NCI-H187 treated with DMSO at 0.1 percent for 48 hours (cell line): Measurements from ENCODE around the gene EPS8L3.
"Not testable (repeated sequence)": the region's sequence is repeated elsewhere in the genome, so short reads cannot be mapped to it uniquely, and the experiment has no call there.

Experiments used
- DNase-seq: peaks from one replicate; lab custom pipeline; 2025; lab: John Stamatoyannopoulos, UW

Gene EPS8L3

DNA sequence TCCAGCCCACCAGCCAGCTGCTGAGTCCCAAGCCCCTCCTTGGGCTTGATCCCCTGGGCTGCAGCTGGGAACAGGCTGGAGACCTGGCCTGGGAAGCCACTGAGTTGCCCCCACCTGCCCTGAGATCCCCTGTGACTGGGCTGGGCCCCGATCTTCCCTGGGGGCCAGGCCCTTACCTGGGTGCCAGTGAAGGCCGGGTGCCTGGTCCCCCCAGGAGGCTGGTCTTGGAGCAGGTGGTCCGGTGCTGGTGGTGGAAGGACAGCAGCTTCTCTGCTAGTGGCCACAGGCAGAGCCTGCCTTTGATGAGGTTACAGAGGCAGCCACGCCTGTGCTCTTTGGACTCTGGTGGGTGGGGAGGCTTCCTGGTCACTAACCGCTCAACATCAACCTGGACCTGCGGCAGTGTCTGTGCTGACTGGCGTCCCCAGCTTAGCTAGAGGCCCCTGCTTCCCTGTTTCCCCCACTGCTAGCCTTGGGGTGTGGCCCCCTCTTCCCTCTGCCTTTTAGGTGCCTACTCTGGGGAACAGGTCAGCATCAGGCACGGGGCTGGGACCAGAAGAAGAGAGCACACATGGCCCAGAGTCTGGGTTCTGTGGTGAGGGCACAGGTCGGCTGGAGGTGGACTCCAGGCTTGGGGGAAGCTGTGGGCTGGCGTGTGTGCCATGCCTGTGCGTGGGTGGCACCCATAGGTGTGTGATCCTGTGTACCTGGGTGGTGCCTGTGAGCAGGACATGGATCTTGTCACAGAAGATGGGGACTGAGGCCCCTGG lies at the start of gene EPS8L3:
TSS of gene EPS8L3 (minus strand) at position 278 of the 770 bp plus-strand sequence. CDS start 2,174 bp downstream, outside the sequence.
- DNase-seq: no peak

GRCh38 chr1:109812691-109813393 lies 49.1 kb upstream of the EPS8L3 start:
- DNase-seq: no peak

GRCh38 chr1:109808703-109809102 lies 45.0 kb upstream of the EPS8L3 start:
- DNase-seq: no peak

- no peak for DNase-seq
Observed at GRCh38 chr1:109807822-109808680, 44.3 kb upstream of the EPS8L3 start.

- DNase-seq: no peak
Observed at GRCh38 chr1:109807402-109807801, 43.7 kb upstream of the EPS8L3 start.

DNA sequence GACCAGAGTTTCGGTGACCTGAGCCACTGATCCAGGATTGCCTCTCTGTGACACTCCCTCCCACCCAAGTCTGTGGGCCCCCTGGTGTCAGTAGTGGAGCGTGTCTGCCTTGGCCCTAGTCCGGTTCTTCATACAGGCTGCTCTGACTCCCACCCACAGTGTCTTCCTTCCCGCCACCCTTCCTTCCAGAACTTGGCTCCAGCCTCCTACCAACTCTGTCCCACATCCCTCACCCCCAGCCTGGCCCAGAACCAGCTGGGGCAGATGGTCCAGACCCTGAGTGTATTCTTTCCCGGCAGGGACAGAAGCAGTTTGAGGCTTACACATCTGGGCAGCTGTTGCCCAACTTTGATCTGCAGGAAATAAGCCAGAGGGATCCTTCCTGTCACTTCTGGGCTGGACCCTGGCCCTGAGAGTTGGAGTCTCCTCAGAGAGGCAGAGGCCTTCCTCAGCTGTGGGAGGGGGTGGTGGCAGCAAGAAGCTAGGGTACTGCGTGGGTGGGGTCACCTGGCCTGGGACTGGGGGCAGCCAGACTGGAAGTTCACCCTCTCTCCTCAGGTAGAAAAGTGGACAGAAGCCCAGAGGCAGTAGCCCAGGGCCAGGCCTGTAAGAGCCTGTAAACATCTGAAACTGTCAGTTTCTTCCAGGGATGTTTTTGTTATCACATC lies 43.1 kb upstream of the EPS8L3 start:
- no peak for DNase-seq

- DNase-seq: no peak
Observed at GRCh38 chr1:109805486-109806165, 41.9 kb upstream of the EPS8L3 start.

DNA sequence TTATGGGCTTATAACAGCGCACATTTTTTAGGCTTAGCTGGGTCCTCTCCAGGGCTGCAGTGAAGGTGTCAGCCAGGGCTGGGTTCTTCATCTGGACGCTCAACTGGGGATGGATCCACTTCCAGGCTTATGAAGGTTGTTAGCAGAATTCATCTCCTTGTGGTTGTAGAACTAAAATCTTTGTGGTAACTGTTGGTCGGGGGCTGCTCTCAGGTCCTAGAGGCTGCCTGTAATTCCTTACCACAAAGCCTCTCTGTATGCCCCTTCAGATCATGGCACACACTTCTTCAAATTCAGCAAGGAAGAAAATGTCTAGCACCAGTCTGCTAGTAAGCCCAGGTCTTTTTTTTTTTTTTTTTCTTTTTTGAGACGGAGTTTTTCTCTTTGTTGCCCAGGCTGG lies 40.9 kb upstream of the EPS8L3 start:
- no peak for DNase-seq

- no peak for DNase-seq
Observed at GRCh38 chr1:109803901-109804331, 40.2 kb upstream of the EPS8L3 start.

- DNase-seq: no peak
Observed at GRCh38 chr1:109802901-109803561, 39.3 kb upstream of the EPS8L3 start.

DNA sequence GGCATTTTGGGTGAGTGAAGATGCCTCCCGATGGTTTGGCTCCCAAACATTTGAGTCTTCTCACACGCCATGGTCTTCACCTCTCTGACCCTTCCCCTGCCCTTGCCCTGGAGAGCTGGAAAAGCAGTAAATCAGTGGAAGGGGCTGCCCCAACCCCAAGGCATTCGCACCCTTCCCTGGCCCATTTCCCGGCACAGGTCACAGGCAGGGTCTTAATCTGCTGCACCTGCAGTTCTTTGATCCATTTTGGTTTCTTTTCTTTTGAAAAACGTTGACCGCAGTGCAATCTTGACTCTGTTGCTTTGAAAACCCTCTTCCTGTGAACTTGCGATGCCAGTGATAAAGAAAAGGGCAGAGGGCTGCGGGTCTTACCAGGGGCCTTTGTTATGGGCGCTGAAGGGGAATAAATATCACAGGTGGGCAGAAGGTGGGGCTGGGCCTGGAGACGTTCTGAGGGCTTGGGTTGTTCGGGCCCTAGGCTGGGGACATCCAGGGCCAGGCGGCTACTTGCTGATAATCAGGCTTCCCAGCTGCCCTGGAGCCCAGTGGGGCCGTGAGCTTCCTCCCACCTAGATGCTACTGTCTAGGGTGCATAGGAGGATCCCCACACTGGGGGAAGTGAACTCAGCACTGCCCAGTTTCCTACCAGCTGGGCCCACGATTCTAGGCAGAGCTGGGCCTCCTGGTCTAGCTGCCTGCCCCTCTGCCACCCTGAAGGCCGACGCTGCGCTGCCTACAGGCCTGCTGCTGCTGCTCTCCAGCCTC lies 38.6 kb upstream of the EPS8L3 start:
- no peak for DNase-seq

DNA sequence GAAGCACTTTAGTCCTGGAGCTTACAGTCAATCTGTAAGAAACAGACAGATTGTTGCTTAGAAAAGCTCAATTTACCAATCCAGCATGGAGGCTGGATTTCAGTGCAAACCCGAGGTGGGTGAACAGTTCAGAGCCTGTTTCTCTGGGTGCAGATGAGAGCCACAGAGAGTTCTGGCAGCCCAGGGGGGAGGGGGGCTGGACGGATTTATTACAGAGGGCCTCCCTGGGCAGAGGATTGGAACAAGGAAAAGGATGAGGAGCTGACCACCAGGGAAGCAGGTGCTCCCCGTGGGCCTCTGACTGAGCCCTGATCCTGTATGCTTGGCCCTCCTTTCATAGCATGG lies 38.0 kb upstream of the EPS8L3 start:
- no peak for DNase-seq

DNA sequence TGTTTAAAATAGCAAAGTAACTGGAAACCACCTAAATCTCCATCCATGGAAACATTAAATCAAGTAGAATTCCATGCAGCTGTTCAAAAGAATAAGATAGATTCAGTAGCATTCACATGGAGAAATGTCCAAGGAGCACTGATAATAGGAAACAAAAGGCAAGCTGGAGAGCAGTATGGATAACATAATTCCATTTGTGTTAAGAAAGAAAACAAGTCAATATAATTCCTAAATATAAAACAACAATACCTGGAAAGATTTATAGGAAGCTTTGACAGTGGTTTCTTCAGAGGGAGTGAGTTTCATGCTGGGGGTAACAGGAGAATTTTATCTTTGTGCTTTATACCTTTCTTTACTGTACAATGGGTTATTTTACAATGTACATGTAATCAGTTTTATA lies 36.6 kb upstream of the EPS8L3 start:
- DNase-seq: no peak

GRCh38 chr1:109799445-109799844 lies 35.7 kb upstream of the EPS8L3 start:
- no peak for DNase-seq

DNA sequence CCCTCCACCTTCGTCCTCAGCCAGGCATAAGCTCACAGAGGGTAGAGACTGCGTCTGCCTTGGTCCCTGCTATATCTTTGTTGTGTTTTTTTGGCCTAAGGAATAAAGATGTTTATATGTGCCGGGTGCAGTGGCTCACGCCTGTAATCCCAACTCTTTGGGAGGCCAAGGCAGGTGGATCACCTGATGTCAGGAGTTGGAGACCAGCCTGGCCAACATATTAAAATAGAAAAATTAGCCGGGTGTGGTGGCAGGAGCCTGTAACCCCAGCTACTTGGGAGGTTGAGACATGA lies 33.5 kb upstream of the EPS8L3 start:
- DNase-seq: not testable (repeated sequence)

DNA sequence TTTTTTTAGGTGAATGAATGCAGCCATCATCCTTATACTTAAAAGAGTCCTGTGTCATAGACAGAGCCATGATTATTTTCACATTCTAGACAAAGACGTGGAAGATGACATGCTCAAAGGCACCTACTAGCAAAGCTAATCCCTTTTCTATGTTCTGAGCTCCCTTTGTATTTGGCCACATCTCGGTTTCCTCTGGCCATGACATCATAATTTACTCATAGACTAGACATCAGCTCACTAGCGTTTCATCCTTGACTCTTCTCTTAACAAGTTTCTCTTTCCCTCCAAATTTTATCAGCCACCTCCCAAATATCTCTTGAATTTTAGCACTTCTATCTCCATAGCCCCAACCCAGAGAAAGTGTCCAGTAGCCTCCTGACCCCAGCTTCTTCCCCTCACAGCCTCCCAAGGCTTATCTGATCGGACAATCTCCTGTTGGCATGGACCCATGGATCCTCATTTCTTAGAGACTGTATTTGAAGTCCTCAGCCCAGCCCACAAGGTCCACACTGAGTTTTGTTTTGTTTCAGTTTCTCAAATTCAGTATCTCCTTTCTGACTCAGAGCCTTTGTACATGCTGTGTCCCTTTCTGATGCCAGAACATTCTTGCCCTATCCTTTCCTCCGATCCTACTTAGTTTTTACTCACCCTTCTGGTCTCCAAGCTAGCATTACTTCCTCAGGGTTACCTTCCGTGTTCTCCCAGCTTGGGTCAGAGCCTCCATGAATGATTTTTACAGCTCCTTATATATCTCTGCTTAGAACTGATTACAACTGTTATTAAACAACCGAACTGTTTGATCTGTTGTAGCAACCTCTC lies 33.0 kb upstream of the EPS8L3 start:
- DNase-seq: no peak

GRCh38 chr1:109794319-109795132 lies 30.8 kb upstream of the EPS8L3 start:
- no peak for DNase-seq

DNA sequence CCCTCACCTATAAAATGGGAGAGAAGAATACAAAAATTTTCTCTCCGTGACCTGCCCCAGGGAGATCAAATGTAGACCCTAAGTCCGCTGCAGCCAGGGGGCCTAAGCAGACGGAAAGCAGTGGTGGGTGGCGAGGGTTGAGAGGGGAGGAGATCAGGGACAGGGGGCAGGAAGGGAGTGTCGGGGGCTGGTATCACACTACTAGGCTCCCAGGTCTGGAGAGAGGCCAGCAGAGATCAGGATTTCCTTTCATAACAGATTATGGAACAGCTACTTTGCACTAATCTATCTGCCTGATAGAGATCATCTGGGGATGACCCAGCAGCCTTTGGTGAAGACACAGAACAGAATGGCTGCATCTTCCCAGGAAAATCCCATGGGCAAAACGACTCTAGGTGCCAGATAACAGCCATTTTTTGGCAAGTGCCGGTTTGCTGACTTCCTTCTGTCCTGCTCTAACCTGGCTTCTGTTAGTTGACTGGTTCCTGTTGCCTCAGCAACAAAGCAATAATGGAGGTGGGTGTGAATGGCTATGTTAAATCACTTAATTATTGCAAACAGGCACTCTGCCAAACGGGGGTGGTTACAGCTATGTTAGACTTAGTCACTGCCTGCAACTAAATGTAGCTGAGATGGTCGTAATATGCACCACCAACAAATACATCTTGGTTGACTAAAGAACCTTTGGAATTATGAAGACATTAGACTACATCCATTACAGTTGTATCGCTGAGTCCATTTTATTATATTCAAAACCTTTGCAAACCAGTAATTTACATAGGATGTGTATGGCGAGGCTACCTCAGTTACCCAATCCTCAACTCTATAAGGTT lies 30.0 kb upstream of the EPS8L3 start:
- no peak for DNase-seq
